Measurements from ENCODE around the gene CEP152.

The CEP152 gene

DNA sequence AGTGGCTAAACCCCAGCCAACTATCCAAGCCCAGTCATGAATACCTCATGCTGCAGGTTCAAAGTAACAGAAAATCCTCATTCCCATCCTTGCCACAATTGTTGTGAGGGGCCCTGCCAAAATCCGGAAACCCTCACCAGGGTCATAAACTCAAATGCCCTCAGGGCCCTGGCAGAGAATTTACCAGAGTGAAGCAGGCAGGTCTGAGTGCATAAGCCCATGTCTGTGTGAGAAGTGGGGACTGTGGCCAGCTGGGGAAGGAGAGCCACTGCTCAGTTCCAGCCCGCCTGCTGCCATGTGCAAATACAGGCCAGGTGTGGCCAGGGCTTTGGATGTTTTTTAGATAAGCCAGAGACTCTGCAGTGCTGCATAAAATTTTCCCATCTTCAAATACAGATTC, 7.0 kb downstream of the CEP152 start:
- no peak for DNase-seq (ENCODE audit: low read depth)

DNA sequence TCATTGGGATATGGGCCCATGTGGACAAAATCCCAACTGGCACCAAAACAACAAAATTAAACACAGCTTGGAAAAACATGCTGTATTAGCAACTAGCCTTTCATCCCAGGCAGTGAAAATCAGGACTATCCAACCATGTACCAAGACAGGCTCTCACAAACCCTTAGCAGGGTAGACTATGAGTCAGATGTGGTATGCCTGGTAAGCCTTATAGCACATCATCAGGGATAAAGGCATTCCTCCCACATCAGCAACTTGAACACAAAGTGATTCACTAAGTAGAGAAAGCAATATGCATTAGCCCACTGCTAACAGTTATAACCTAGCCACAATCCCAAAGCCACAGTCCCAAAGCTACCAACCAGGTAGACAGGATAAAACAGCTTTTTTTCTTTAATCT, 8.0 kb downstream of the CEP152 start:
- peak; percentile 94 for DNase-seq (ENCODE audit: low read depth)

DNA sequence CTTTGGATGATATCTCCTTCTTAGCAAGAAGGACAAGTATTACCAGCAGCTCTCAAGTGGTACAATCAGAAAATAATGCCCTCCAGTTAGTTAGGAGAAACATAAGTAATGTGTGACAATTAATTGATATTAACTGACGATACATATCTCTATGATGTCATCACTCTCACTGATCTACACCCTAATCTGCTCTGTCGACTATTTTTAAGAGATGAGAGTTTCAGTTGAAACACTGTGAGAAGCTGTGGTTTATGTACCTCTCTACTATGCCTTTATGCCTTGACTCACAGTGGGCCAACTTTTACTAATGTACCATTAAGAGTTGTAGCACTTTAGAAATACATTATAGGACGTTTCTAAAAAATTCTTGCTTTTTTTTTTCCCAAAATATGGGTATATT, 8.6 kb downstream of the CEP152 start:
- DNase-seq (ENCODE audit: low read depth): no peak

DNA sequence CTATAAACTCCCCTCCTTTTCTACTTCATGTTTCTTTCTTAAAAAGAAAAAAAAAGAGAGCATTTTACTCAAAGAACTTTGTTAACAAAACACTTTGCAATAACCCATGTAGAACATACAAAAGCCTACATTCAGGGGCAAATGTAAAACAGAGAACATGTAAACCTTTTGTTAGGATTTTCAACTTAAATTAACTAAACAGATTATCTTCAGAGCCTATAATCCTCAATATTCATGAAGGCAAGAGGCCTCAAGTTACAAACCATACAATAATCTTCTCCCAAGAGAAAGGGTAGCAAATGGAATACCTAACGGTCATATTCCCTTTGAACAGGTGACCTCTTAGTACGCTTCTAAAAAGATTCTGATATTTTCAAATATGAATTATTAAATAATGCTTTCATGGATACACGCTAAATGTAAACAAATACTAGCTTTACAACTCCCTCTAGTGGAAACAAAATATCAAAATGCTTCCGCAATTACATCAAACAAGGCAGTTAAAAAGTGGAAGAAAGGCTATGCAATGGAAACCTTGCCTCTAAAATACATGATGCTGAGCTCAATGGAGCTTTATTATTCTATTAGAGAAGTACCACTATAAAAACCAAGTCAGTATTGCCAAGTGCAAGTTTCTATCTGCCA, 9.9 kb downstream of the CEP152 start:
- DNase-seq (ENCODE audit: low read depth): peak; percentile 53

DNA sequence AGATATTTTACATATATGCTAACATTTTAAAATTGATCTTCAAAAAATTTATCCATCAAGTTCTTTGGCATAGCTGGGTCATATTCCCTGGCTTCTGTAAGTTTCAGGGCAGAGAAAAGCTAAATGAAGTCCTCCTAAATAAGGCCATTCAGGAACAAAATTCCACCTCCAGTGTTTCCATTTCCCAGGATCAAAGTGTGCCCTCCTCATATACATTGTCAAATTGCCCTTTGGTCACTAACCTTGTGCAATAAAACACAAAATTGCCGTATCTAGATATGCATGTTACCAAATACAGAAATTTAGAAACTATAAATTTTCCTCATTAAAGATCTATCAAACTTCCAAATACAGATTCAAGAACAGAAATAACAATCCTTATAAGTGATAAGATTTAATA, 10.6 kb downstream of the CEP152 start:
- DNase-seq (ENCODE audit: low read depth): no peak

DNA sequence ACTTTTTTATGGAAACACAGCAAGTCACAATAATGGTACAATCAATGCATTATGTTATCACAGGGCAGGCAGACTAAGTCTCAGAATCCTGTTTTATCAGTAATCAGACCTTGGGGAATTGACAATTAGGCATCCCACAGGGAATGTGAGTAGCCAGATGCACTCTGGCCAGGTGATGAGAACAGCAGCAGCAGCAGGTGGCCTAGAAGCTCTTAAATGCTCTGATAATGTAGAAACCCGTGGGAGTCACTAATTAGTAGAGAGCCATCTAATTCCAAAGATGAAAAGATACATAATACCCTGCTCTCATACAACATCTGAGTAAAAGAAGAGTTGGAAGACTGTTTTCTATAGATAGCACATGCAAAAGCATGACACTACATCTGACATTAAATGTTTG, 12.6 kb downstream of the CEP152 start:
- no peak for DNase-seq (ENCODE audit: low read depth)

DNA sequence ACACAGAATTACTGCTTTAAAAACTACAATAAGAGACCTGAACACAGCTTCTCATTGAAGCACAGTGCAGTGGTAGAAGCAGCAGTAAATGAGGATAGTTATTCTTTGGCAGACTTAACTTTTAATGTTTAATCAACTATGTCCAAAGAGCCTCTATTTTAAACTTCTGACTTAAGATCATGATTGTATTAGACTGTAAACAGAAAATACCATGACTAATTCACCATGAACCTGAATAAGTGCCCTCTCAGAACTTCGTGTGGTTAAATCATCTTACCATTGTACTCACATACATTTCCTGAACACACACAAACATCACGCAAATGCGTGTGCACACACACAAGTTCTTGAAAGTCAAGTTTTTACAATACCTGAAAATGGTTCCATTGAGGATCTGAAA, 13.9 kb downstream of the CEP152 start:
- peak; percentile 78 for DNase-seq (ENCODE audit: low read depth)

DNA sequence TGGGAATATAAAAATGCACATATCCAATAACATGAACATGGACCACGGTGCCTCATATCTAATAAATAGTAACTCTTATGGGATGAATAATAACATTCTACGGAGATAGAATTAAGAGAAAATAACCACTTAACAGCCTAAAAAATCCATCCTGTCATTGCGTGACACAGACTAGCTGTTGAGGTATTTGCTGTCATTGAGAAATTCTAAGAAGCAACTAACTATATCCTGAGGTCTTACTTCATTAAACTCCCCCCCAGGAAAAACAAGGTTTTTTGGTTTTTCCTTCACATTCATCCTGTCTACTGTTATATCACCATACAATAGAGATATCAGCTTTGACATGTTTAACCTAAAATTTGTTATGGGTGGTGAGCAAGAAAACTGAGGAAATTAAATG, 14.3 kb downstream of the CEP152 start:
- no peak for DNase-seq (ENCODE audit: low read depth)

DNA sequence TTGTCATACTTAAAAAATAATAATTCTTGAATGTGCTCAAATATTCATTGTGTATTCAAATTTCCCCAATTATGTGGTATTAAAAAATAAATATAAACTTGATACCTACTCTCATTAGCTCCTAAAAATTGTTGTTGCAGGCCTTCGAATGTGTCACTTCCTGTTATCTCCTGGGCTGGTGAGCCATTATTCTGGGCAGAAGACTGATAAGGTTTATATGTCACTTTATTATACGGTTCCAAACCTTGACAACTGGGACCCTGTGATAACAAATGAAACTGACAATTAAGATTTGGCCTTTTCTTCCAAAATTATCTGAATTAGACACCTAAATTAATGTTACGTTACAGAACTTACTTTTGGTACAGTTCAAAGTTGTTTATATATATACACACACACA, 15.0 kb downstream of the CEP152 start:
- DNase-seq (ENCODE audit: low read depth): no peak

DNA sequence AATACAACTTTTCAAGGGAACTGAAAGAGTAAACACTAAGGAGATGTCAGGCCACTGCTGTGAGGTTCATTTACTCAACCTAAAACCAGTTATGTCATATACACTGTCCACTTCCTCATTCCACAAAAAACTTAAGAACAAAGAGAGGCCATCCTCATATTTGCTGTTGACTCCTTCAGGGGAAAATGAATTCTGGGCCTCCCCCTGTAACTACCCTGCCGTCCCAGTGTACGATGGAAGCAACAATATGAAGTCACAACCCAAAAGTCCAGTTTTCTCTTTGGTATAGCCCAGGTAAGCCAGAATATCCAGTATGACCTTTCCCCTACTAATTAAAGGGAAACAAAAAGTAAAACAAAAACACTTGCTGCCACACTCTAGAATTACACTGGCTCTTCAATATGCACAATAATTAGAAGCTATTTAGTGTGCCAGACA, 16.2 kb downstream of the CEP152 start:
- no peak for DNase-seq (ENCODE audit: low read depth)

DNA sequence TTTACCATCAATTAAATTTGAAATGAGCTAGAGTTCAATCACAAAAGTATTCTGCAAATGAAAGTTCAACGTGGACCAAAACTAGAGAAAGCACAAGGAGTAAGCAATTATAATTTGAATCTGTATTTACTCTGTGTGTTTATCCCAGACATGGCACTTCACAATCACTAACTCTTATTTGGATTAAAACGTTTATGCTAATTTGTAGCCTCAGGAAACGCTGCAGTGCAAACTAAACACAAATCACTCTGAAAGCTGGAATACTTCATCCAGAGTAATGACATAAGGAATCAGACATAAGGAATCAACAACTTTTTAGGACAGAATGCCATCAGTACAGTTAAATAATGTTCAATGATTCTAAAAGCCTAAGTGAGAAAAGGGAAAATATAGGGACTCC, 18.5 kb downstream of the CEP152 start:
- no peak for DNase-seq (ENCODE audit: low read depth)

DNA sequence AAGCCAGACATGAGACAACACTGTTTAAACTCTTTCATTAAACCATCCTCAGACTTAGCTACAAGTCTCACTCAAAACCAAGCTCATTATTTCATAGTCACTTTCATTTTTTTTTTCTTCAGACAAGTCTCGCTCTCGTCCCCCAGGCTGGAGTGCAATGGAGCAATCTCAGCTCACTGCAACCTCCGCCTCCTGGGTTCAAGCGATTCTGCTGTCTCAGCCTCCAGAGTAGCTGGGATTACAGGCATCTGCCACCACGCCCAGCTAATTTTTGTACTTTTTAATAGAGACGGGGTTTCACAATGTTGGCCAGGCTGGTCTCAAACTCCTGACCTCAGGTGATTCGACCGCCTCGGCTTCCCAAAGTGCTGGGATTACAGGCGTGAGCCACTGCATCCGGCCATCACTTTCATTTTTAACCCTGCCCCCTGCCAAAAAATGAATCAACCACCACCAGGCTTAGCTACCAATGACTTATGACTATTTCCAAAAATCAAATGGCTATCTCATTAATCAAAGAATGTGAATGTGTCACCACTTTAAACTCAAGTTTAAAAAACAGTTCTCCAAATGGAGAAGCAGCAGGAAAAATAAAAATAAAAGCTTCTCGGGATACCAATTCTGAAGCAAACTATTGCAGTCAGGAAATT, 20.3 kb downstream of the CEP152 start:
- DNase-seq (ENCODE audit: low read depth): peak; percentile 62

DNA sequence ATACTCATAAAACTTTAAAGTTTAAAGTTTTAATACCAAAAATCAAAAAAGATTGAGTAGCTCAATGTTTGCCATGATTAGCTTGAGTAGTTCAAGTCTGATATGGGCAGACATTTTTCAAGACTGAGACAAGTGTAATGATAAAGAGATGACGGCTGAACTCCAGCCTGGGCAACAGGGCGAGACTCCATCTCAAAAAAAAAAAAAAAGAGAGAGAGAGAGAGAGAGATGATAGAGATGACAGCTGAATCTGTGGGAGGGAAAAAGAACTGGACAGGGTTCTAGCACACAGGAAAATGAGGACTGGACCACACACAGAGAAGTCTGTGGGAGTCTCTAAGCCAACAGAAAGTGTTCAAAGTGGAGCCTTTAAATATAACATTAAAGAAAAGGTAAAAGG, 25.2 kb downstream of the CEP152 start:
- no peak for DNase-seq (ENCODE audit: low read depth)

DNA sequence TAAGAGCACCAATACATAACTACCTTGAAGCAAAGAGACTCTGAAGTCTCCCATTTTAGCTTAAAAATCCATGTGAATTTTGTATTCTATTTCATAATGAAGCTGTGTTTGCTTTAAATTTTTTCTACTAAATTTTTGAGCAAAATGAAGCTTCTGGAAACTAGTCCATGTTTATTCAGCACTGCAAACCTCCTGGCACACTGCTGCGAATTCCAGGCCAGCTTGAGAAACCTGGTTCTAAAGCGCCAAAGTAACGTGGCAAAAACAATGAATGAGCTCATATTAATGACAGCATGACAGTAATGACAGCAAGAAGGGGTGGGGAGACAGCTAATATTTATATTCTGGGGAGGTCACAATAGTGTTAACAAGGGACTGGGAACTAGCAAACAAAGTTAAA, 25.7 kb downstream of the CEP152 start:
- no peak for DNase-seq (ENCODE audit: low read depth)

DNA sequence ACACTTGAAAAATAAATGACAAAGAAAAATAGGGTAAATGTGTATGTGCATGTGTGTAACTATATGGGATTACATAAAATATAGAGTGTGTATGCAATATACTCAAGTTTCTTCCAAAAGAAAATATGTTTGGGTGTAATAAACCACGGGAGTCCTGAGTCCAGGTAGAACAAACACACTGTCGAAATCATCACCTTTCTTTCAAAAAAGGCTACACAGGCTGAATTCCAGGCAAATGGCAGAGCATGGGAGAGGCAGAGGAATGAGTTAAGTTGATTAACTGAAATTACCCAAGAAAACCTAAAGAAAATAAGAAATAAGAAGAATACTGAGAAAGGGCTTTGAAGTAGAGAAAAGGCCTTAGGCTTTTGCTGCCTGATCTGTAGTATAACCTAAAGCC, 26.1 kb downstream of the CEP152 start:
- no peak for DNase-seq (ENCODE audit: low read depth)

DNA sequence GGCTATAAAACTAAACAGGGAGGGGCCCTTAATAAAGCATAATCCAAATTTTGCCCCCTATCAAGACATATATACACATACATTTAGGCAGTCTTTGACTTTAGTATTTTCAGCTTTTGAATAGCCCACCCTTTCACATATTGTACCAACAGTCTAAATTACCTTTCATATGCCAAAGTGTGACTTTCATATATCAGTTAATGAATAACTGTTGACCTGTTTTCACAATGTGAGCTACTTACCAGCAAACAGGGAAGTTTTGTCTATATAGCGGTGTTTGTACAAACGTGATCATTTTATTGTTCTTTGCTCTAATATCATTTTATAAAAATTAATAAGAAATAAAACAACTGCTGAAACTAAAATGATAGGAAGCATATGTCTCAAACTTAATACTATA, 28.0 kb downstream of the CEP152 start:
- no peak for DNase-seq (ENCODE audit: low read depth)

DNA sequence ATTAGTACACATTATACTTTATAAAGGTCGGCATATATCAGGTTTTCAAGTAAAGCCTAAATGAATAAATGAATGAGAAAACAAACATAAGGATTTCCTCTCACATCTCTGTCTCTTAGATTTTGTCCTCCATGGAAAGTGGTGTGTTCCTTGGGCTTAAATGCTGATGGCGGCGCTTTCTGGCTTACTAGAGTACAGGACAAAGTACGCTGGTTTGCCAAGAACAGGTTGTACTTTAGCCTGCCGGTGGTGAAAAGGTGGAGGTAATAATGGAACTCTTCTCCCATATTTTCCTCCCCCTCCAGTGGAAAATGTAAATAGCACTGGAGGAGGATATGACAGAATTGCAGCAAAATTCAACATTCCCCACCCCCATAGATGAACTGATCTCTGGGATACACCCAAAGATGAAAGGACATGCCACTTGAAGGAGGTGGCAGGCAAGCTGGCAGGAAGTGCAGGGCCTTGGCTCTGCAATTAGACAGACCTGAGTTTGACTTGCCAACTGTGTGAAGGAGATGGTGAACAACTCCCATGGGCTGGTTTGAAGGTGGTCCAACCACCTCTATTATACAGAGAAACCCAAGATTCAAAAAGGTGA, 29.3 kb downstream of the CEP152 start:
- DNase-seq (ENCODE audit: low read depth): no peak

DNA sequence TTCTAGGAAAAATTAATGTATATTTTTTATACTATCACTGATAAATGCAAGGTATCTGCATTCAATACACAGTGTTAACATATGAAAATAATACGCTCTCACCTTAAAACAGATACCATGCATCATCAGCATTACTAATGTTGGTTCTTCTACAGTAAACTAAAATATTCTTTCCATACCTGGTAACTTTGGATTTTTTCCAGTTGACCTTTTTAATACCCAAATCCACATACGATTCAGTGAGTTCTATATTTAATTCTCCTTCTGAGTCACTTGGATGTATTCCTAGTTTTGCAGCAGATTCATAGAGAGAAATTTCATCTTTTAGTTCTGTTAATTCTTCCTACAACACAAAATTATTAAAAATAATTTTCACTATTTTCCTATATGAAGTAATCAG, 29.9 kb downstream of the CEP152 start:
- no peak for DNase-seq (ENCODE audit: low read depth)

DNA sequence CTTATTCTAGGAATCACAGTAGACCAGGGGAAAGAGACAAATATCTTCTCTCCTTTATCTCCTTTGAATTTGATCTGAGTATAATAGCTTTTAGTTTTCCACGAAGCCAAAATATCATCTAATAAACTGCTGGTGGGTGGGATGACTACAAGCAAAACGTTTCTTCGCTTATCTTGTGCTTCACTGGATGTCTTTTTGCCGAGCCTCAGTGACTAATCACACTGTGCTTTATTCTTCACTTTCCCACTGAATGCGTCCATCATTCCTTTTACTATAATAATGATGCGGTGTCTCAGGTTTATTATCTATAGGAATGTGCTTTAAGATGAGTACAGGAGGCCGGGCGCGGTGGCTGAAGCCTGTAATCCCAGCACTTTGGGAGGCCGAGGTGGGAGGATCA, 32.5 kb downstream of the CEP152 start:
- no peak for DNase-seq (ENCODE audit: low read depth)

DNA sequence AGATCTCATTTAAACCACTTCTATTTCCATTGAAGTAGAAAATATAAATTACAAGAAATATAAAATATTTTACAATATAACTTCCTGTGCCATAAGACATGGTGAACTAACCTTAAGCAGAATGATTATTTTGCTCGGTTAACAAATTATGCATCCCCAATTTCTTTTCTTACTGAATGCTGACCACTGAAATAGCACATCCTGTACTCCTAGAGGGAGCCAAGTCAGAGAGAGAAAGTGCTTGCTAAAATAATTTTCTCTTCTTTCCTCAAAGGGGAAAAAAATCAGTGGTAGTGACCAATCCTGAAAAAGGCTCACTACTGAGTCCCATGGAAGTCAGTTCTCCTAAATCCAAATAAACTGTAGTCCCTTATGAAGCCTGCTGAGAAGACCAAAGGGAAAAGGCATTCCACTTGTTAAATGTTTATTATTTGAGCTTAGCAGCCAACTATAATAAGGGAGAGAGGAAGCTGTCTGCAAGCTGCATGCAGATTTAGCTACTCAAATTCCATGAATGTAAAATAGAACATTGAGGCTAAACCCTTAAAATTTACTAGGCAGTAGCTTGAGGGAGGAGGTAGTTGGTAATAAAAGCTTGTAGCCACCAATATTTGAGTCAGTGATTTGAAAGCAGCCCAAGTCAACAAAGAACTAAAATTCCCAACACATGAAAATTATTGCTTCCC, 33.1 kb downstream of the CEP152 start:
- no peak for DNase-seq (ENCODE audit: low read depth)

DNA sequence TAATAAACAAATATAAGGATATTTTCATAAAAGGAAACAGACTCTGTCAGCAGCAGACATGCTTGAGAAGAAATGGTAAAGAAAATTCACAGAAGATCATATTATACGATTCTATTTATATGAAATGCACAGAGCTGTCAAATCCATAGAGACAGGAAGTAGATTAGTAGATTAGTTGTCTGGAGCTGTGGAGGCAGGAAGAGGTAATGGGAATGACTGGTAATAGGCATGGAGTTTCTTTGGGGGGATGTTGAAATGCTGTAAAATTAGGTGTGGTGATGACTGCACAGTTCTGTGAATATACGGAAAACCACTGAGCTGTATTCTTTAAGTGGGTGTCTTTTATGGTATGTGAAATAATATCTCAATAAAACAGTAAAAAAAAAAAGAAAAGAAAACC, 35.3 kb downstream of the CEP152 start:
- peak; percentile 70 for DNase-seq (ENCODE audit: low read depth)

DNA sequence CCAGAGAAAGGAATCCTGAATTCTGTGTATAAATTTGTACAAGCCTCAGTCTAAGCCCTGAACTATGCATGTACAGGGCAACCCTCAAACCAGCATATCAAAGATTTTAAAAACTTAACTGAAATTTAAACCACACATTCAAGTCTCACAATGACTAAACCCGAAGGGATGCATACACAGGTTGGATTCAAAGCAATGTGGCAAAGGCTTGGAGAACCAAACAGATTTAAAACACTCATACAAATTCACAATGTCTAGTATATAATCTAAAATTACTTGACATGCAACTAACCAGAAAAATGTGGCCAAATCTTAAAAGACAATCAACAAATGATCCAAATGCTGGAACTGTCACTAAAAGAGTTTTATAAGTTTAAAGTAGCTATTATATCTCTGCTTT, 36.4 kb downstream of the CEP152 start:
- peak; percentile 71 for DNase-seq (ENCODE audit: low read depth)

DNA sequence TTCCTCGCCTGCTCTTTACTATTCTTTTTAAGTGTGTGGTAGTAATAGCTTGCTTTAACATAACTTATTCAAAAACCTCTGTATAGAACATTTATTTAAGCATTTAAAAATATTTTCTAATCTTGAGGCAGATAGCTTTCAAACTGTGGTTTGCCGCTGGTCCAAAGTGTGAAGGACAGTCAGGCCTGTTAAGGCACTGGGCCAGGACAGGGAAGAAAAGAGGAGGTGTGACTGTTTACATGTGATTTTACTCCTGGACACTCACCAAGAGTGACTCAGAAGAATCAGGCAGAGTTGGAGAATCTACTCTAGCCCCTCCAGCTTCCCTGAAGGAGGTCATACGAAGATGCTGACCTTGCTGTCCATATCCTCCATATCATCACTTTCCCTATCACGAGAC, 44.7 kb downstream of the CEP152 start:
- peak; percentile 53 for DNase-seq (ENCODE audit: low read depth)

All from ELR (cell line).